Gastrocnemius medialis (tissue), 4 donors: Measurements from ENCODE around the gene PTPRN2. TPM values are rescaled to one million over a fixed set of nuclear protein-coding genes. Genes with fewer than 3 reads are reported as not detected.

Source experiments
- ATAC-seq, 2 donors: fragments of 150-250 bp; one replicate each; pipeline ENCODE4 v1.9.1; 2016
- DNase-seq, 2 donors: peaks; one replicate each; pipeline ENCODE4 v3.0.0-alpha.2; 2019
- H3K27ac ChIP-seq, 4 donors: fragments of 200-600 bp; sonication (generic); 1 replicate in 1 of 4; 2 replicates in 3 of 4; pipeline ENCODE4 v1.5.1; 2016 to 2018; ENCODE audit warnings: mild to moderate bottlenecking in 2 of 4, moderate library complexity in 1 of 4
- H3K27me3 ChIP-seq, 3 donors: fragments of 200-600 bp; sonication (generic) in 2 of 3; 1 replicate in 1 of 3; 2 replicates in 2 of 3; pipeline versions ENCODE4 v1.5.1 to v1.6.0; 2016 to 2019; ENCODE audit warnings: mild to moderate bottlenecking in 1 of 3, moderate library complexity in 1 of 3
- H3K36me3 ChIP-seq, 2 donors: fragments of 200-600 bp; sonication (generic) in 1 of 2; one replicate each; pipeline ENCODE4 v1.5.1; 2017 to 2018
- H3K4me1 ChIP-seq, 2 donors: fragments of 200-600 bp; sonication (generic) in 1 of 2; one replicate each; pipeline ENCODE4 v1.5.1; 2016 to 2017; ENCODE audit warnings: mild to moderate bottlenecking in 2 of 2
- H3K4me3 ChIP-seq, 4 donors: fragments of 200-600 bp; sonication (generic) in 3 of 4; 1 replicate in 1 of 4; 2 replicates in 3 of 4; pipeline ENCODE4 v1.5.1; 2016 to 2019; ENCODE audit warnings: mild to moderate bottlenecking in 2 of 4
- H3K9me3 ChIP-seq, 3 donors: fragments of 200-600 bp; sonication (generic) in 2 of 3; 1 replicate in 1 of 3; 2 replicates in 2 of 3; pipeline ENCODE4 v1.5.1; 2016 to 2019
- CTCF ChIP-seq, 5 experiments: fragments of 450-650 bp in 3 of 5; fragments of 200-600 bp in 2 of 5; sonication (generic) in 2 of 5; IDR thresholded peaks in 4 of 5; conservative IDR thresholded peaks in 1 of 5; 1 replicate in 4 of 5; 2 replicates in 1 of 5; pipeline ENCODE4 v1.5.1; 2016 to 2019; ENCODE audit warnings: antibody characterized with exemption in 5 of 5, mild to moderate bottlenecking in 3 of 5, moderate library complexity in 3 of 5
- POLR2A ChIP-seq, 2 donors: fragments of 450-650 bp; IDR thresholded peaks; one replicate each; pipeline ENCODE4 v1.6.1; 2017; ENCODE audit warnings: antibody characterized with exemption in 2 of 2, mild to moderate bottlenecking in 2 of 2, moderate library complexity in 2 of 2
- in situ Hi-C, 4 donors: fragments of 200-750 bp; cut with MboI; loops; one replicate each; pipeline versions ENCODE4 v1.15.0 to v1.8.0; 2017; ENCODE audit warnings: low sequenced_read_pairs in 4 of 4
- intact Hi-C: fragments of 100-400 bp; cut with DNase I; formaldehyde crosslinking; loops from one replicate; pipeline ENCODE4 v1.15.1; 2023; ENCODE audit warnings: low total_unique reads
- total RNA-seq, 4 donors: library from RNA; depleted of rRNA; stranded (reverse); fragments of >200 nt; gene quantifications; one replicate each; pipeline versions ENCODE4 v1.1.0 to v1.2.3, GENCODE V29; 2016

PTPRN2 gene
- total RNA-seq, 4 donors from 2014 or later = 0.66 to 0.85 (median 0.81) TPM

- TF ChIP-seq CTCF (IDR thresholded peaks at IDR 0.05 in 4 of 5, conservative IDR thresholded peaks at IDR 0.05 in 1 of 5) (no peak), POLR2A (IDR thresholded peaks at IDR 0.05) (no peak)
- H3K27me3 ChIP-seq = peaks cover 0 to 9% (median 3%) of the 10 kb centered on the region in 3 donors
- H3K9me3 ChIP-seq = no peaks in the 10 kb centered on the region
- intact Hi-C loops (no loop called here), in situ Hi-C loops (no loop called here)
- DNase-seq (no peak), ATAC-seq (no peak)
- H3K4me3 ChIP-seq = no peak overlapping the region
- no peaks in the 10 kb centered on the region for H3K36me3 ChIP-seq
- no peak overlapping the region for H3K27ac ChIP-seq
- no peaks in the 10 kb centered on the region for H3K4me1 ChIP-seq
These were observed 997.1 kb downstream of the PTPRN2 start for GRCh38 chr7:157590526-157590925.

GRCh38 chr7:157589680-157590079 lies 997.9 kb downstream of the PTPRN2 start:
- H3K4me1 ChIP-seq = no peaks in the 10 kb centered on the region
- in situ Hi-C loops = no loop called here

GRCh38 chr7:157587805-157588560 lies 999.6 kb downstream of the PTPRN2 start:
- Histone ChIP-seq H3K27me3 (peaks cover 0 to 13% (median 3%) of the 10 kb centered on the region in 3 donors), H3K4me1 (no peaks in the 10 kb centered on the region), H3K36me3 (no peaks in the 10 kb centered on the region), H3K4me3 (no peak overlapping the region), H3K9me3 (no peaks in the 10 kb centered on the region), H3K27ac (no peak overlapping the region)
- DNase-seq (no peak), ATAC-seq (no peak)
- intact Hi-C loops = no loop called here
- TF ChIP-seq POLR2A (IDR thresholded peaks at IDR 0.05) (no peak), CTCF (IDR thresholded peaks at IDR 0.05 in 4 of 5, conservative IDR thresholded peaks at IDR 0.05 in 1 of 5) (no peak)
- in situ Hi-C loops = no loop called here

More at GRCh38 chr7:157589680-157590079, 997.9 kb downstream of the PTPRN2 start:
- TF ChIP-seq POLR2A (IDR thresholded peaks at IDR 0.05) (no peak), CTCF (IDR thresholded peaks at IDR 0.05 in 4 of 5, conservative IDR thresholded peaks at IDR 0.05 in 1 of 5) (no peak)
- no peak for ATAC-seq
- H3K36me3 ChIP-seq = no peaks in the 10 kb centered on the region
- DNase-seq = no peak
- H3K4me3 ChIP-seq = no peak overlapping the region
- intact Hi-C loops = no loop called here
- H3K27ac ChIP-seq = no peak overlapping the region
- H3K27me3 ChIP-seq = peaks cover 0 to 13% (median 3%) of the 10 kb centered on the region in 3 donors
- H3K9me3 ChIP-seq = no peaks in the 10 kb centered on the region

- H3K4me1 ChIP-seq = no peaks in the 10 kb centered on the region
- DNase-seq (no peak), ATAC-seq (no peak)
- no peak overlapping the region for H3K4me3 ChIP-seq
- no peak overlapping the region for H3K27ac ChIP-seq
- intact Hi-C loops (no loop called here), in situ Hi-C loops (no loop called here)
- H3K9me3 ChIP-seq = no peaks in the 10 kb centered on the region
- H3K27me3 ChIP-seq = peaks cover 0 to 13% (median 3%) of the 10 kb centered on the region in 3 donors
- H3K36me3 ChIP-seq = no peaks in the 10 kb centered on the region
- no peak for TF ChIP-seq POLR2A (IDR thresholded peaks at IDR 0.05)
- no peak for TF ChIP-seq CTCF (IDR thresholded peaks at IDR 0.05 in 4 of 5, conservative IDR thresholded peaks at IDR 0.05 in 1 of 5)
These were observed 1000.4 kb downstream of the PTPRN2 start for GRCh38 chr7:157587051-157587804.
